T follicular helper cell (primary cell): ENCODE data around the gene IPO5.
"Not testable (repeated sequence)": the region's sequence is repeated elsewhere in the genome, so short reads cannot be mapped to it uniquely, and the experiment has no call there.

Experiments
- DNase-seq: peaks from one replicate; pipeline ENCODE4 v3.0.0-alpha.2; 2020; ENCODE audit warnings: low read depth

IPO5 gene

DNA sequence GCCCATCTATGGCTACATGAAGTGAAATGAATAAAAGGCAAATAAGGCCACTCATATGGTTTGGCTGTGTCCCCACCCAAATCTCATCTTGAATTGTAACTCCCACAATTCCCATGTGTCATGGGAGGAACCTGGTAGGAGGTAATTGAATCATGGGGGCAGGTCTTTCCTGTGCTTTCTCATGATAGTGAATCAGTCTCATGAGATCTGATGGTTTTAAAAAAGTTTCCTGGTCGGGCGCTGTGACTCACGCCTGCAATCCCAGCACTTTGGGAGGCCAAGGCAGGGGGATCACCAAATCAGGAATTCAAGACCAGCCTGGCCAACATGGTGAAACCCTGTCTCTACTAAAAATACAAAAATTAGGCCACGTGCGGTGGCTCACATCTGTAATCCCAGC lies 4.2 kb upstream of the IPO5 start:
- not testable (repeated sequence) for DNase-seq

DNA sequence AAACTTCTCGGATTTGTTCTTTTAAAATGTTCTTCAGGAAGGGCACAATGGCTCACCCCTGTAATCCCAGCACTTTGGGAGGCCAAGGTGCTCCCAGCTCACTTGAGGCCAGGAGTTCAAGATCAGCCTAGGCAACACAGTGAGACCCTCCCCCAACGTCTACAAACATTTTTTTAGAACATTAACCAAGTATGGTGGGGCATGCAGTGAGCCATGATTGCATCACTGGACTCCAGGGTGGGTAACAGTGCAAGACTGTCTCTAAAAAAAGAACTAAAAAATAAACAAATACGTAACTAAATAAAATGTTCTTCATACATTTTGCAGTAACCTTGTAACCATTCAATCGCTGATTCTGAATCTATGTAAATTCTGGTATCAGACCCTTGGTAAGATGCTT lies 2.1 kb upstream of the IPO5 start:
- no peak for DNase-seq

DNA sequence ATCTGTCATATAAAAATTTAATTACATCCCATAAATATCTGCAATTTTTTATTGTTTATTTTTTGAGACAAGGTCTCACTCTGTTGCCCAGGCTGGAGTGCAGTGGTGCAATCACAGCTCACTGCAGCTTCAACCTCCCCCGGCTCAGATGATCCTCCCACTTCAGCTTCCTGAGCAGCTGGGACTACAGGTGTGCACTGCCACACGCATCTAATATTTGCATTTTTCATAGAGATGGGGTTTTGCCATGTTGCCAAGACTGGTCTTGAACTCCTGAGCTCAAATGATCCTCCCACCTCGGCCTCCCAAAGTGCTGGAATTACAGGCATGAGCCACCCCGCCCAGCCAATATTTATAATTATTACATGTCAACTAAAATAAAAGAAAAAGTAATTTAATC lies 644 bp upstream of the IPO5 start:
- DNase-seq: not testable (repeated sequence)

DNA sequence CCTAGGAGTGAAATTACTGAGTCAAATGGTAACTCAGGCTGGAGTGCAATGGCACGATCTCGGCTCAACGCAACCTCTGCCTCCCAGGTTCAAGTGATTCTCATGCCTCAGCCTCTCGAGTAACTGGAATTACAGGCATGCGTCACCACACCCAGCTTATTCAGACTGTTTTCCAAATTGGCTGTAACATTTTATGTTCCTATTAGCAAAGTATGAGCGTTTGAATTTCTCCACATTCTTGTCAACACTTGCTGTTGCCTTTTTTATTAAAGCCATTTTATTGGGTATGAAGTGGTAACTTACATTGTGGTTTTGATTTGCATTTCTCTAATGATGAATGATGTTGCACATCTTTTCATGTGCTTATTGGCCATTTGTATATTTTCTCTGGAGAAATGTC lies 7.9 kb downstream of the IPO5 start:
- no peak for DNase-seq

DNA sequence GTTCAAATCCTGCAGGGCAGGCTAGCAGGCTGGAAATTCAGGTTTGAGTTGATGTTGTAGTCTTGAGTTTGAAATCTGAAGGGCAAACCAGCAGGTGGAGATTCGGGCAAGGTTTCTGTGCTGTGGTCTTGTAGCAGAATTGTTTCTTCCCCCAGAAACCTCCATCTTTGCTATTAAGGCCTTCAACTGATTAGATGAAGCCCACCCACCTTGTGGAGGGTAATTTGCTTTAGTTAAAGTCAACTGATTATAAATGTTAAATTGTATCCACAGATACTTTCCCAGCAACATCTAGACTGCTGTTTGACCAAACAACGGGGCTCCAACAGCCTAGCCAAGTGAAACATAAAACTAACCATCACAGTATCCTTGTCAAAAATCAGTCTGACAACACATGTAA lies 9.4 kb downstream of the IPO5 start:
- DNase-seq: no peak

DNA sequence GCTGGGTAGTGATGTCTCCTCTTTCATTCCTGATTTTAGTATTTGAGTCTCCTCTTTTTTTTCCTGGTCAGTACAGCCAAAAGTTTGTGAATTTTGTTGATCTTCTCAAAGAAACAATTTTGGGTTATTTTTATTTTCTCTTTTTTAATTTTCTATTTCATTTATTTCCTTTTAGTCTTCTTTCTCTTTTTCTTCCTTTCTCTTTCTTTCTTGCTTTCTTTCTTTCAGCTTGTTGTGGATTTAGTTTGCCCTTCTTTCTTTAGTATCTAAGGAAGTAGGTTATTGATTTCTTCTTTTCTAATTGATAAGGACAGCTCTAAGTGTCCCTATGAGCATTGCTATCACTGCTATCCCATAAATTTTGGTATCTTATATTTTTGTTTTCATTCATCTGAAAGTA lies 13.8 kb downstream of the IPO5 start:
- DNase-seq: no peak

DNA sequence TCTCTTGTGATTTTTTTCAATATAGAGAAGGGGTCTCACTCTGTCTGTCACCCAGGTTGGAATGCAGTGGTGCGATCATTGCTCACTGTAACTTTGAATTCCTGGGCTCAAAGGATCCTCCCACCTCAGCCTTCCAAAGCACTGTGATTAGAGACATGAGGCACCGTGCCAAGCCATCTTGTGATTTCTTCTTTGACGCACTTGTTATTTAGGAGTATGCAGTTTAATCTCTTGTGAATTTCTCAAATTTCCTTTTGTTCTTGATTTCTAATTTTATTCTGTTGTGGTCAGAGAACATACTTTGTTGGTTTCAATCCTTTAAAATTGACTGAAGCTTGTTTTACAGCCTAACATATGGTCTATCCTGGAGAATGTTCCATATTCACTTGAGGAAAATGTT lies 14.5 kb downstream of the IPO5 start:
- no peak for DNase-seq

DNA sequence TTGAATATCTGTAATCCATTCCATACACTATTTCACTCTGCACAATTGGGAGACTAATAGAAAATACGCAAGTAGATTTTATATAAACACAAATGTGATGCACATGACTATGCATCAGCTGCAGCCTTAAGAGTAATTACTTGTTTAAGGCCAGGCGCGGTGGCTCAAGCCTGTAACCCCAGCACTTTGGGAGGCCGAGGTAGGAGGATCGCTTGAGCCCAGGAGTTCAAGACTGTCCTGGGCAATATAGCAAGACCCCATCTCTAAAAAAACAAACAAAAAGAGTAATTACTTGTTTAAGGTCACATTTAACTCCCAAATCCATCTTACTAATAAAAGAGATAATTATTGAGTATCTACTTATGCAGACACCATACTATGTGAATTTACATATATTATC lies 18.0 kb downstream of the IPO5 start:
- DNase-seq: no peak

DNA sequence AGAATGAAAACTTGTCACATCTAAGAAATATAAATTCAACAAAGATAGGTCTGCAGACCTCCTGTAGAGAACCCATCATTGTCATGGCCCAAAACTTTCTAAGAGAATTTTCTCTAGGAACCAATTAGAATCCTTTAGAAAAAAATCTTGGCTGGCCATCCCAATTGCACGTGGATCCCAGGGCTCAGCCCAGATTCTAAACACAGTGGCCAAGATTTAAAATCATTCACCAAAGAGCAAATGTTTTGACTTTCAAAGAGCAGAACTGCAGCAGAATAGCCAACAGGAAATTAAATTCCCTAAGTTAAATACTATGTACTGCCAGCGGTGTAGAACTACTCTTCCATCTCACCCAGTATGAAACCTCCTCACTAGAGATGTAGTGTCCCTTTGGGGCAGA lies 21.3 kb downstream of the IPO5 start:
- no peak for DNase-seq

DNA sequence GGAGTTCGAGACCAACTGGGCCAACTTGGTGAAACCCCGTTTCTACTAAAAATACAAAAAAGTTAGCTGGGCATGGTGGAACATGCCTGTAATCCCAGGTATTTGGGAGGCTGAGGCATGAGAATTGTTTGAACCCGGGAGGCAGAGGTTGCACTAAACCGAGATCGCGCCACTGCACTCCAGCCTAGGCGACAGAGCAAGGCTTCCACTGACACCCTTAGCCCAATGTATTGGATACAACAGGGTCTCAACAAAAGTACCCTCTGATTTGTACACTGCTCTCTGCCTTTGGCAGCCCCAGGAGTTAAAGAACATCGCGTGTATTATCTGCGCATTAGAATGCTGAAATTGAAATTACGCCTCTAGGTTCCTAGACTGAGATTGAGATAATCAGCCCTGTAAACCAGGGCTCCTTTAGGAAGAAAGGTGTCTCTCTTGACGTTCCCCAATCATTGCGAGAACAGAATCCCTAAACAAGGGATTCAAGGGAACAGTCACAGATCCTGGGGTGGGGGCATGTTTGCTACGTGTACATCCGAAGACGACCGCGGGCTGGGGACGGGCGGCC lies 21.9 kb downstream of the IPO5 start:
- DNase-seq: no peak

DNA sequence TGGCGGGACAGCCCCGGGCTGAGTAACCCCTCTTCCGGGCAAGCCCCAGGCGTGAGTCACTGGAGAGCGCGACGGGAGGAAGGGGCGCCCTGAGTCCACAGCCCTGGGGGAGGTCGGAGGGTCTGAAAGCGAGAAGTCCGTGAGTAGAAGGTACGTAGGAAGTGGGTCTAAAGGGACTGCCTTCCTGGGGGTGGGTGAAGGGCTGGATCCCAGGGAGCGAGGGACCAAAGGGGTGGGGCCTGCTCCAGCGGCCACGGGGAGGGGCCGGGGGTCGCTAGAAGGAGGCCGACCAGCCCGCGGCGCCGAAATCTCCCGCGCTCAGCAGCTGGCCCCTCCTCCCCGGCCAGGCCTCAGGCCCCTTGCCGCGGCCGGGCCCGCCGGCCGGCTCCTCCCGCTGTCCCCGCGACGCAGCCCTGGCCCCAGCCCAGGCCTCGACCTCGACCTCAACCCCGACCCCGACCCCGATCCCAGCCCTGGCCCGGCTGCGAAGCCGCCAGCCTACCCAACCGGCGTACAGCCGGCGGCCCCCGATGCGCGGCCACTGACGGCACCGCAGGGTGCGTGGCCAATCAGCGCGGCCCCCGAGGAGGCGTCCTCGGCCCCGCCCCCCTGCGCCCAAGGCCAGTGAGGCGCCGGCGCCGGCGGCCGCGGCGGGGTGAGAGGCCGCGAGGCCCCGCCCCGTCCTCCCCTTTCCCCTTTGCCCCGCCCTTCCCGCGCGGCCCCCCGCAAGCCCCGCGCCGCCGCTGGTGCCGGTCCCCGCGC lies 22.6 kb downstream of the IPO5 start:
- DNase-seq: peak; percentile 84

DNA sequence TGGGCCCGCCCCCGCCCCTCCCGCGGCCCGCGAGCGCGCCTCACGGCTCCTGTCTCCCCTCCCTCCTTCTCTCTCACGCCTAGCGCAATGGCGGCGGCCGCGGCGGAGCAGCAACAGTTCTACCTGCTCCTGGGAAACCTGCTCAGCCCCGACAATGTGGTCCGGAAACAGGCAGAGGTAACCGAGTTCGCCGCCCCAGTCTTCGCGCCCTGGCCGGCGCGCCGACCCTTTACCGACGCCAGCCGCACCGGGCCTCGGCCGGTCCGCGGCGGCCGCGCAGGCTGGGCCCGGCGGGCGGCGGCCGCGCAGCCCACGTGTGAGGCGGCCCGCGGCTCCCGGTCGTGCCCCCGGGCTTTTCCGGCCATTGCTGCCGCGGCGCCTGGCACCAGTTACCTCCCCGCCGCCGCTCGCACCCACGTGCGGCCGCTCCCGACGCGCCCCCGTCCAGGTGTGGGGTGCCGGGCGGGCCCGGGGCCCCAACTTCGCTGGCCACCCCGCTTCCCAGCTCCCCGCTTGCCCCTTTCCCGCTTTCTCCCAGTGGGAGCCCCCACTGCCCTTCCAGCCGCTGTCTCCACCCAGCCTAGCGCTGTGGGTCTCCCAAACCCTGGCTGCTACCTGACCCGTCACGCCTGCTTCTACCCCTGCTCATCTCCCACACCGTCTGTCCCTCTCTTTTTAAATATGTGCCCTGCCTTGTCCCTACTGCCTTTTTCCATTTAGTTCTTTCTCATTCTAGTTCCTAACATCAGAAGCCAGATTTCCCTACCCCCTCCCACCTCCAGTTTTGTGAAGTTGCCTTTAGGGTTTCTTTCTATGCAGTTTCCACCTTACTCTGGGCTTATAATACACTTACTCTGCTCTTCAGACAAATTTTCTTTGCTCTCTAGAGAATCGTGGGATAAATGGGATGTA lies 23.4 kb downstream of the IPO5 start:
- no peak for DNase-seq

DNA sequence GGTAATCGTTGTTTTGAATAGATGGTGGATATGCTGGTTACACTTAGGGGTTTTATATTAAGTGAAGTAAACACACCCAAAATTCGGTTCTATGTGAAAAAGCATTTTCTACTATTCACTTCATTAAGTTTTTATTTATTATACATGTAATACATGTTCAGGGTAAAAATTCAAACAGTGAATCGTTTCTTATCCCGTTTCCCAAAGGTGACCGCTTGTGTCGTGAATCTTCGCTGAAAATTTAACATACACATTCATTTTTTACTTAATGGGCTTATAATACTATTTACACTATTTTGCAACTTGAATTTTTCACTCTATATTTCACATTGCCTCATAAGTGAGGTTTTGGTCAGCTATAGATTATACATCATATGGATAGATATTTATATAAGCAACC lies 24.5 kb downstream of the IPO5 start:
- no peak for DNase-seq

DNA sequence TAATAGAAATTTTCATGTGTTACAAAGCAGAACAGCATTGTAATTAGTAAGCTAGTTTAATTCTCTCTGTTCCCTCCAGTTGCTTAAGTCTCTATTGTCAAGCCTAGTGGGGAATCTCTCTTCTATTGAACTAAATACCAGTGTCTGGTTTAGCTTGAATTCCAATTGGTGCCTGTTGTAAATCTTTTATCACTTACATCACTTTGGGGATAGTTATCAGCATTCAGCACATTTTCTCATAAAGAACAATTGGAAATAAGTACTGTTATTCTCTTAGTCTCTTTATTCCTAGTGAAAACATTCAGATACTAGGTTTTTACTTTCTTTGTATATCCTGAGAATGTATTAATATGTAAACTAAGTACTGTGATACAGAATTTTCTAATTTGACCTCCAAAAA lies 25.2 kb downstream of the IPO5 start:
- DNase-seq: no peak

DNA sequence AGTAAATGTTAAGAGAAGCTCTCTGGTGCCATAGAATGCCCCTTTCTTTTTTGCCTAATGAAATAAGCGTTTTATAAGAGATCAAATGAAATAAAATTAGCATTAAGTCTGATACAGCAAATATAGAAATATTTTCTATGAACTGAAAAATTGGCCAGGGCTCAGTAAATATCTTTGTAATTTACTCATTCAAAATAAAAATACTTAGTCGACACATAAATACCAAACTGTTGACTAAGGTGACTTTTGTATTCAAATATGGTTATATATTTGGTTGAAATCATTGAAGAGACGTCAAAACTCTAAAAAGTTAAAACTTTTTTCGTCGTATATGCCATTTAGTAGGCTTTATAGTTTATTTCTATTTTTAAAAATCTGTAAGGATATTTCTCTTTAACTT lies 25.6 kb downstream of the IPO5 start:
- DNase-seq: no peak

DNA sequence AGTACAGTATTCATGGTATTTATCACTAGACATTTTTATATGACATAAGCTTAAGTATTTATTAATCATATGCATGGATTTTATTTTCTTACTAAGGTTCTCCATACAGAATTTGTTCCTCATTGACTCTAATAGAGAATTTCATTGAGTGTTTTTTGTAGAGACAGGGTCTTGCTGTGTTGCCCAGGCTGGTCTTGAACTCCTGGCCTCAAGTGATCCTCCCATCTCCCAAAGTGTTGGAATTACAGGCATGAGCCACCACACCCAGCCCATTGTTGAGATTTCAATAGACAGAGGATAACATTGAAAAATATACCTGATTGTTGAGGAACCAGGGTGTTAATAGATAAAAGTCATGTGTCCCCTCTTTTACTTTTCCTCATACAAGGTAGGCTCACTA lies 26.1 kb downstream of the IPO5 start:
- DNase-seq: no peak

DNA sequence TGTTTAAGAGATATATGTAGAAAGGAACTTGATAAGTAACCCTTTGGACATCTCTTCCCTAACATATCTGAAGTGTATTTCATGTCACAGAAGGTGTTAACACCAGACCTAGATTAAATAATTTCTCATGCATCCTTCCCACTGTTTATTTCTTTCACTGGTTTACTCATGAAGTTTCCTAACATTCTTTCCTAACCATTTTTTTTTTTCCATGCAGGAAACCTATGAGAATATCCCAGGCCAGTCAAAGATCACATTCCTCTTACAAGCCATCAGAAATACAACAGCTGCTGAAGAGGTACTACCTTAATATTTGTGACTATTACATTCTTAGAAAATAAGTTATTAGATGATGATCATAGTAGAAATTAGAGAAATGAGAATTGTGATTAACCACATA lies 28.8 kb downstream of the IPO5 start:
- no peak for DNase-seq

DNA sequence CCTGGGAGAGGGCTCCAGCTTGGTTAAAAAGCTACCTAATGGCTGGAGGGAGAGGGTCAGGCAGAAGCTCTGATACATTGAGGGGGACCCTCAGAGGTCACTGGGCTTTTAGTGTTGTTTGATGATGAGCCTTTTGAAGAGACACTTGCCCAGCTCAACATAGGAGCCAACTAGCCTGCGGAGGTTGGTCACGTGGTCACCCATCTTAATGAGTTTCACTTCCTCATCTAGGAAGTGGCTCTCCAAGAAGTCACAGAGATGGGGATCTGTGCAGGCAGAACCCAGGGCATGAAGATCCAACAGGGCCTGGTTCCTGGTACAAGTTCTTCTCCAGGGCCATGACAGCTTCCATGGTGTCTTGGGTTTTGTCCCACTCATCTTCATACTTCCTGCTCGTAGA lies 33.4 kb downstream of the IPO5 start:
- no peak for DNase-seq

DNA sequence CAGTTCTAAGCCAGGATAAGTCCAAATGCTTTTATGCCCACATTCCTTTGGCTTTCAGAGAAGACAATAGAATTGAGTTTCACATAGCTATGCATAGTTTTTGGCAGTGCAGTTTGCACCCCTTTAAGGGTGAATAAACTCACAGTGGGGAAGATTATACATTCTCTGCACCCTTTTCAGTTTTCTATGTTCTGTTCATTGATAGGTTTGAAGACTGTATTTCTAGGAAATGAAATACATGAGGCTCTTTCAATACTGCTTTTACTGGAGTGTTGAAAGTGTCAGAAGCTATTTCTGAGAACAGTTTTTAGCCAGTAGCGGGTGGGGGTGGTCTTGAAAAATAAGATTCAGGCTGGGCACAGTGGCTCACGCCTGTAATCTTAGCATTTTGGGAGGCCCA lies 46.2 kb downstream of the IPO5 start:
- no peak for DNase-seq

DNA sequence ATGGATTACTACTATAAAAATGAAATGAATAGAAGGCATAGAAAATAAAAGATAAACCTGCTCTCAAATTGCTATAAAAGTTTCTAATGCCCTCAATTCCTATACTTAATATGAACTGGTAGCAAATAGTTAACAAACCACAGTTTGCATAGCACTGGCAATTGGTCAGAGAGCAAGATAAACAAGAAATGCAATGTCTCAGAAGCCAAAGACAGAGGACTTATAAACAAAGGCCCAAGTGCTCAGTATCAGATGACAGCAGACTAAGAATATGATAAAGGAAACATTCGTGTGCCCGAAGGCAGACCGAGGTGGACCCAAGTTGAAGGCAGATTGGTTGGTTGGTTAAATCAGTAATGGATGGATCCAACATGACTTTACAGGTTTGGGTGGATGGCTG lies 50.6 kb downstream of the IPO5 start:
- no peak for DNase-seq

DNA sequence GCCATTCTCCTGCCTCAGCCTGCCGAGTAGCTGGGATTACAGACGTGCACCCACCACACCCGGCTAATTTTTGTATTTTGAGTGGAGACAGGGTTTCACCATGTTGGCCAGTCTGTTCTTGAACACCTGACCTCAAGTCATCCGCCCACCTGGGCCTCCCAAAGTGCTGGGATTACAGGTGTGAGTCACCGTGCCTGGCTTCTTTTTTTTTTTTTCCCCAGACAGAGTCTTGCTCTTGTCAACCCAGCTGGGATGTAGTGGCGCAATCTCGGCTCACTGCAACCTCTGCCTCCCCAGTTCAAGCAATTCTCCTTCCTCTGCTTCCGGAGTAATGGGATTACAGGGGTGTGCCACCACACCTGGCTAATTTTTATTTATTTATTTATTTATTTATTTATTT lies 51.5 kb downstream of the IPO5 start:
- DNase-seq: not testable (repeated sequence)

DNA sequence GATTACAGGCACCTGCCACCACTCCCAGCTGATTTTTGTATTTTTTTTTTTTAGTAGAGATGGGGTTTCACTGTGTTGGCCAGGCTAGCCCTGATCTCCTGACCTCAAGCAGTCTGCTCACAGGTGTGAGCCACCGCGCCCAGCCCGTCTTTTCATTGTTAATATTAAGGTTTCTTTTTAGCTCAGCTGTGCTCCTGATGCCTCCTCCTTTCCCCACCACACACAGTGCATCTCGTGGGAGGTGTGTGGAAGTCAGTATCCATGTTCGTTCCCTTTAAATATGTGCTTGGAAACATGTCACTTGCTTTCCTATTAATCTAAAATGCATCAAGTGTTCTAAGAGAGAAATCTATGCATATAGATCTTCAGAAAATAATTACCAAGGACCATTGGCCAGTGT lies 53.5 kb downstream of the IPO5 start:
- no peak for DNase-seq

DNA sequence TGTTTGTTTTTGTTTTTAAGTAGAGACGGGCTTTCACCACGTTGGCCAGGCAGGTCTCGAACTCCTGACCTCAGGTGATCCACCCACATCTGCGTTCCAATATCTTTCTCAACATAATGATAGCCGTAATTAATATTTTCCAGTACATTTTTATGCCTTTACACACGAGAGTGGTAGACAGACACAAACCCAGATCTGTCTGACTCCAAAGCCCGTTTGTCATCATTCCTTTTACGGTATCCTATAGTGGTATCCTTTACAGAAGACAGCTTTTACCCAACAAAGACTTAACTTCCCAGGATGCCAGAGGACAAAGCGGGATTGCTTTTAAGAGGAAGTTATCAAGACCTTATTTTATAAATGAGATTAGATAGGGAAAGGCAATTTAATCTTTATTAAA lies 59.8 kb downstream of the IPO5 start:
- DNase-seq: no peak
